Activated CD8-positive, alpha-beta memory T cell treated with anti-CD3 and anti-CD28 coated beads for 4 hours (primary cell): Measurements from ENCODE around the gene METTL2B.
A peak's percentile ranks its signal among the peaks of the same experiment; 100 is the strongest.
"Not testable (repeated sequence)": the region's sequence is repeated elsewhere in the genome, so short reads cannot be mapped to it uniquely, and the experiment has no call there.

Experiments used
- DNase-seq, 2 donors: peaks; one replicate each; pipeline ENCODE4 v3.0.0-alpha.2; 2020; ENCODE audit warnings: low read depth in 2 of 2

The METTL2B gene

DNA sequence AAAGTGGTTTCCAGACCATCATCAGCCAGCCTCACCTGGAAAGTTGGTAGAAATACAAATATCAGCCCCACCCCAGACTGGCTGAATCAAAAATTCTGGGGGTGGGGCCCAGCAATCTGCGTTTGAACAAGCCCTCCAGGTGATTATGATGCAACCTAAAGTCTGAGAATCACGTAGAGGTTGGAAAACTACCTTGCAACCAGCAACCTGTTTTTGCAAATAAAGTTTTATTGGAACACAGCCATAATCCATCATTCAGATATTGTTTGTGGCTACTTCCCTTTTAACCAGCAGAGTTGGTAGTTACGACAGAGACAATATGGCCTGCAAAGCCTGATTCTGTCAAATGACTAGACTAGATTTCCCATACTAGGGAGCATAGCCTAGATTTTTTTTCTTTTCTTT, 49.5 kb downstream of the METTL2B start:
- DNase-seq, result not testable (repeated sequence)

DNA sequence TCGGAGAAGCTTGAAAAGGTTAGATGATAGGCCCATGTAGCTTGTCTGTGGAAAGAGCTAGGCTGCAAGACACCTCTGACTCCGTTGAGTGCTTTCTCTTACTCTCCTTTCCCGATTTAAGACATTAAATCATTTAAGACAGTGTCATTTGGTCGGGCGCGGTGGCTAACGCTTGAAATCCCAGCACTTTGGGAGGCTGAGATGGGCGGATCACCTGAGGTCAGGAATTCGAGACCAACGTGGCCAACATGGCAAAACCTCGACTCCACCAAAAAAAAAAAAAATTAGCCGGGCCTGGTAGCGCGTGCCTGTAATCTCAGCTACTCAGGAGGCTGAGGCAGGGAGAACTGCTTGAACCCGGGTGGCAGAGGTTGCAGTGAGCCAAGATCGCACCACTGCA, 52.6 kb downstream of the METTL2B start:
- not testable (repeated sequence) for DNase-seq

DNA sequence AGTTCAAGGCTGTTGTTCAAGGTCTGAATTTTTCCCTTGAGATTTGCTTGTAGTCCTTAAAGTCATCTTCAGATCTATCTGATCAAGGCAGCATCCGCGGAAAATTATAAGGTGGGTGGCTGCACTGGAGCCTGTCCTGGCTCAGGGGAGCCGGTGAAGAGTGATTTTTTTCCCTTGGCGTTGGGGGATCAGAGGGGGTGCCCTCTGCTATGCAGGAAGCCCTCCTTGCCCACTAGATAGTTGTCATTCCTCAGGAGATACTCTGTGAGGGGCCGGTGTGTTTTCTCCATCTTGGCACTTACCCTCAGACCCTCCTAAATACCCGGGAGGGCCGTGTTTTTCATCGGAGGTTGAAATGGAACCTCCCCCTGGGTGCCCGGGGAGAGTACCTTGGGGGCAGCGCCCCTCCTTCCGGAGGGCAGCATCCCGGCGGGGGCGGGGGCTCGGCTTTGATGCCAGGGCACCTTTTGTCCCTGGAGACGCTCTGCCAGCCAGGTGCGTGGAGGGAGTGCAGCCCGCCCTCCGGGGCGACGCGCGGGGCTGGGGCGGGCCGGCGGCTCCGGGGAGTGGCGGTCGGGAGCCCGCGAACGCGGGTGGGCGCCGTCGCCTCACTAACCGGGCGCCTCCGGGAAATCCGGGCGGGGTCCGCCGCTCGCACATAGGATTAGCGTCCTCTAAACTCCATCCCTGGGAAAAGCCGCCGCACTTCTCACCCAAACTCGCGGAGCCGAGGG, 53.7 kb downstream of the METTL2B start:
- DNase-seq, result not testable (repeated sequence)

DNA sequence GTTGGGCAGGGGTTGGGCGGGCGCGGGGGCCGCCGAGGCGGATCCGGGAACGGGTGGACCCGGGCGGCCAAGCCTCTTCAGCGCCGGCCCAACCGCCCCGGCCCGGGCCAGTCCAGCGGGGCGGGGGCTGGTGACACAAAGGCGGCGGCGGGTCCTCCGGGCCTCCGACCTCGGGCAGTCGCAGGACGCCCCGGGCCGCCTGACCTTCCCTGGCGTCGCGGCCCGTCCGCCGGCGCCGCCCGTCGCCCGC, 54.2 kb downstream of the METTL2B start:
- no peak for DNase-seq

DNA sequence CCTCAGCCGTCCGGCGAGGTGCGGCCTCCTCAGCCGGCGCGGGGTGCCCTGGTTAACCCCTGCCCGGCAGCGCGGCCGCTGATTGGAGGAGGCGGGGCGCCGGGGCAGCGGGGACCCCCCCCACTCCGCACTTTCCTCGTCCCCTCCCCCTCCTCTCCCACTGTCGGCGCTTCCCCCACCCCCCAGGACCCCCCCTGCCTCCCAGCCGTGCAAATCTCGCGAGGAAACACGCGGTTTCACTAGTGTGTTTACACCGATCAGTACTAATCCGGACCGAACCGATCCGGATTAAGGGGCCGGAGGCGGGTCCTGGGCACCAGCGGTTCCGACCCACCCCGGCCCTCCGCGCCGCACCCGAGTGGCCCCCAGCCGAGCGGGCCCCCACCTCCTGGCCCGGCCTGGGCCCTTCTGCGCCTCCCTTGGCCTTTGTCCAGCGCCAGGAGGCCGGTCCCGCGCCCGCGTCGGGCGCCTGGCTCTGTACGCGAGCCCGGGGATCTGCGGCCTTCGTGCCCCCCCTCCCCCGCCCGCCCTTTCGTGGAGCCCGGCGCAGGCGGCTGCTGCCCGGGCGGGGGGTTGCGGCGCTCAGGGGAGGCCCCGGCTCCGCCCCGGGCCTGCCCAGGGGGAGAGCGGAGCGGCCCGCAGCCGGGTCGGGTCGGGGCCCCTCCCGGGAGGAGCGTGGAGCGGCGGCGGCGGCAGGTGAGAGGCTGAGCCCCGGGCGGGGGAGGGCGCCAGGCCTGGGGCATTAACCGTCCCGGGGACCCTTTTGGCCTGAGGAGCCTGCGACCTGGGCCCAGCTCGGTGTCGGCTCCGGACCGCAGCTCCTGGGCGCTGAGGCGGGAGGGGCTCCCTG, 54.8 kb downstream of the METTL2B start:
- peak; percentile 42 to 62 for DNase-seq

DNA sequence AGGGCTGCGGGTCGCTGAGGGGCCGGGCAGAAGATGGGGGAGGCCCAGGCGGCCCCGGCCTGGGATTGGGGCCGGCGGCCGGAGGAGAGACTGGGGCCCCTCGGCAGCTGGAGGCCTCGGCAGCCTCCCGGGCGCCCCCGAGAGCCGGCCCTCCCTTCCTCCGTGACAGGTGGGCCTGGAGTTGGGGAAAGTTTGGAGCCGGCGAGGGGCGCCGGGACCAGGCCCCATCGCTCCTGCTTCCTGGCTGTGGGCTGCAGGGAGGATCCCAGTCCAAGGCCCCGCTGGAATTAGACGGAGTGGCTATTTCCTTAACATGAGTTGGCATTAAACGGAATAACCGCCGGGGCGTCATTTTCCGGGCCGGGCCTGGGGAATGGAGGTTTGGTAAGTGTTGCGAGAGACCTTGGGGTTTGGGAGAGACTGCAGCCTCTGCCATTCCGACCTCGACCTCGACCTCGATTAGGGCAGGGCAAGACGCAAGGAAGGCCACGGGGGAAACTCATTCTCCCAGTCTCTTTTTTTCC, 55.5 kb downstream of the METTL2B start:
- not testable (repeated sequence) for DNase-seq

DNA sequence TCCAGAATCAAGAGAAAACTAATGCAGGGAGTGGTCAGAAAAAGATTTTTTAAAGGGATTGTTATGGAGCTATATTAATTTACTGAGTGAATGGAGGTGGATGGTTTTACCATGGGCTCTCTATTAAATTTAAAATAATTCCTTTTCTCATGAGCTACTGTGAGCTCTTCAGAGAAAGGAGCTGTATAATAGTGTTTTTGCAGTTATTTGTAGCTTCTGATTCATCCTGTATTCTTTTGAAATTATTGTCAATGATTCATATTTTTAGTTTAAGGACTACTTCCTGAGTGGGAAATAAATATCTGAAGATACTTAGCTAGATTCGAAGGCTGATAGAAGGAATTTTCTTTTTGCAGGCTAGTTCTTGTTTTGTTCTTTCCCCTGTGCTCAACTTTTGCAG, 56.4 kb downstream of the METTL2B start:
- DNase-seq, result not testable (repeated sequence)

DNA sequence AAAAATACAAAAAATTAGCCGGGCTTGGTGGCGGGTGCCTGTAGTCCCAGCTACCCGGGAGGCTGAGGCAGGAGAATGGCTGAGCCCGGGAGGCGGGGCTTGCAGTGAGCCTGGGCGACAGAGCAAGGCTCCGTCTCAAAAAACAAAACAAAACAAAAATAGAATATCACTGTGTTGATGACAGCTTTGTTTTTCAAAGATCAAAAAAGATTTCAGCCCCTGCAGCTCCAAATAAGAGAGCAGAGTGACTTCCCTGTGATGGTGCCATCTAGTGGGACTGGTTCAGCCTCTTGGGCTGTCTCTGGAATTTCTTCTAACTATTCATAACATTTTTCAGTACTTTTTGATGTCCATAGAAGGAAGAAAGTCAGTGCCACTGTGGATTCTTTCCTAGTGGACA, 60.9 kb downstream of the METTL2B start:
- DNase-seq, result not testable (repeated sequence)

DNA sequence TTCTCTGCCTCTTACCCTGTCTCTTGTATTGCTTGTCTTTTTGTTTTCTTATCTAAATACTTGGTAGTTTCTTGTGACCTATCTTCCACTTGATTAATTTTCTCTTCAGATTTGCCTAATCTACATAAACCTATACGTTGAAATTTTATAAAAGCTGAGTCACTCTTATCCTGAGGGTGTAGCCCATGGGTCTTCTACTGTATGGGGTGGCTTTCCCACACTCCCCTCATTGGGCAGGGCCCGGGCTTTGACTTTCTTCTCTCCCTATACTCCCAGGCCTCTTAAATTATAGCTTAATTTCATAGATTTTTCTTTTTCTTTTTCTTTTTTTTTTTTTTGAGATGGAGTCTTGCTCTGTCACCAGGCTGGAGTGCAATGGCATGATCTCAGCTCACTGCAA, 66.0 kb downstream of the METTL2B start:
- not testable (repeated sequence) for DNase-seq

DNA sequence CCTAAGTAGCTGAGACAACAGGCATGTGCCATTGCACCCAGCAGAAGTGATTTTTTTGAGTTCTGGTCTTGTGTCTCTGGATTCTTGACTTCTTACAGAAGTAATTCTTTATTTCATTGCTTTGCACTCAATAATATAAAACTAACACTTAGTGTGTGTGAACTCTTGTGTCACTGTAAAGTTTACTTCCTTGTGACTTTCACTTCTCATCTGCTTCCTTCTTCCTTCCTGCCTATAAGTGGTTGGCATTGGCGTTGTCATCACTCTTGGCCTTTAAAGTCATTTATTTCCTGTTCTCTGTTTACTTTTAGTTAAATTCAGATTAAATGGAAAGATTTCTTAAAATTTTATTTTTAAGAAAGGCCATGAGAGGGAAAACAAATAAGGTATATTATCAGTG, 66.8 kb downstream of the METTL2B start:
- not testable (repeated sequence) for DNase-seq

DNA sequence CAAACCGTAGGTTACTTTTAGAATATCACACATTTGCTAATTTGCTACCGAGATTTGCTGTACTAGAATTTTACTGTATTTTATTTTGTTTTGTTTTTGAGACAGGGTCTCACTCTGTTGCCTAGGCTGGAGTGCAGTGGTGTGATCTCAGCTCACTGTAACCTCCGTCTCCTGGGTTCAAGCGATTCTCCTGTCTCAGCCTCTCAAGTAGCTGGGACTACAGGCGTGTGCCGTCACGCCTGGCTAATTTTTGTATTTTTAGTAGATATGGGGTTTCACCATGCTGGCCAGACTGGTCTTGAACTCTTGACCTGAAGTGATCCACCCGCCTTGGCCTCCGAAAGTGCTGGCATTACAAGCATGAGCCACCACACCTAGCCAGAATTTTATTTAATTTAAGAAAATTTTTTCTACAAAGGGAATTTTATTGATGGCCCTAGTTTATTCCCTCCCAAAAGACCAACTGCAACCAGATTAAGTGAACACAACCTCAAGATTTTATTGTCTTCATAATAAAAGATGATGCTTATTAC, 69.8 kb downstream of the METTL2B start:
- not testable (repeated sequence) for DNase-seq

DNA sequence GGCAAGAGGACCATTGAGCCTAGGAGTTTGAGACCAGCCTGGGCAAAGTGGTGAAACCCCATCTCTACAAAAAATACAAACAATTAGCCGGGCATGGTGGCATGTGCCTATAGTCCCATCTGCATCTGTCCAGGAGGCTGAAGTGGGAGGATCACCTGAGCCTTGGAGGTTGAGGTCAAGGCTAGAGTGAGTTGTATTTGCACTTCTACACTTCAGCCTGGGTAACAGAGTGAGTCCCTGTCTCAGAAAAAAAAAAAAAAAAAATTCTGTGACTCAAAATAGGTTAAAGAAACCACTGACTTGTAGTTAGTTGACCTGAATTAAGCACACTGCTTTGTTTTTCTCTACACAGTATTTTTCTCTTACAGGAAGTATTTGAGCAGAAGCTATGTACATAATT, 74.4 kb downstream of the METTL2B start:
- no peak for DNase-seq

DNA sequence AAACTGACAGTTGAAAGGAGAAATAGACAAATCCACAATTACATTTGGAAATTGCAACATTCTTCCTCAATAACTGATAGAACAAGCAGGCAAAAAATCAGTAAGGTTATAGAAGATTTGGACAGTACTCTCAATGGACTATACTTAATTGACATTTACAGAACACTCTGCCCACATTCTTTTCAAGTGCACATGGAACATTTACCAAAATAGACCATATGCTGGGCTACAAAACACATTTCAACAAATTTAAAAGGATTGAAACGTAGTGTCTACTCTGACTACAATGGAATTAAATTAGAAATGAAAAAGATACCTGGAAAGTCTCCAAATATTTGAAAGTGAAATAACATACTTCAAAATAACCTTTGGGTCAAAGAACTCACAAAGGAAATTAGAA, 77.8 kb downstream of the METTL2B start:
- DNase-seq, result not testable (repeated sequence)
